ENCODE data around the gene EFHC2.

Gene EFHC2

DNA sequence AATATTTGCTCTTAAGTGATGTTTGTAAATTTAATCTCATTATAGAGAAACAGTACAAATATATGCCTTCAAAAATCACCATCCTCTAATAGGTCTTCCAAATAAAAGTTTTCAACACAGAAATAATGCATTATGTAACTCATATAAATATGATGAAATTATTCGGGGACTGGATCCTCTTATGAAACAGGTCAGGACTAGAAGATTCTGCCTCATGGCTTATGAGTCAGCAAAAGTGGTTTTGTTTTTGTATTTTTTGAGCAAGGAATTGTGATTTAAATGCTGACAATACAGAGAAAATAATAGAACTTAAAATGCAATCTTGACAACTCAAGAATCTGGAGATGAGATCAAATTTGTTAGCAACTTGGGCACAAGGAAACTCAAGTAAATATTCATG is 190.6 kb downstream of the EFHC2 start:
- no peak for DNase-seq (ENCODE audit: low read depth in 3 of 3)

GRCh38 chrX:44147130-44147529 is 196.3 kb downstream of the EFHC2 start:
- no peak for DNase-seq (ENCODE audit: low read depth in 3 of 3)

DNA sequence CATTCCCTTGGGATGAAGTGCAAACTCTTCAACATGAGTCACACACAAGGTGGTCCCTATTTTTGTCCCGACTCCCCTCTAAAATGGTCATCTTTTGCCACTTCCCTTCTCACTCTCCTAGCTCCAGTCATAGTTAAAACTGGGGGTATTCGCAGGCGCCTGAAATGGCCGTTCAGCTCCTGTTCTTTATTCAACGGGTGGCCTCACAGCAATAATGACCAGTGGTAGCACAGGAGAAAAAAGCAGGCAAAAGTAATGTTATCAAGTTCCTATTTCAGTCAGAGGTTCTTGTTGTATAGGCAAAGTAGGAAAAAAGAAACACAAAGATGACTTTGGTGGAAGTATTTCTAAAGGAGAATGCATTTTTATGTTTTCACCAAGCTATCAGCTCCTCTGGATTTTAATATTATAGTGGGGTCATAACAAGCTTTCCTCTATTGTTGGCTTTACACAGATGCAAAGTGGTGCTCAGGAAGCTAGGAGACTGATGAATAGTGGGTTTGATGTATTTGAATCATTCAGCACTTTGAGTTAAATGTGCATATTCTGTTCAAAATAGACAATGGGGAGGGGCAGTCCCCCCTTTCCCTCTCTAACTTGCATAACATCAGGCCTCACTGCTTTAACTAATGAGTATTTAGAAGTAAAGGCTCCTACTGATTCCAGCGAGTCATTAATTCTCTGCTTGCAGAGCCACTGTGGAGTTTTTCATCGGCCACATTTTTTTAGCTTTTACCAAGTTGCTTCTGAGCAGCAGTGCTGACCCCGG is 199.1 kb downstream of the EFHC2 start:
- DNase-seq (ENCODE audit: low read depth in 3 of 3), result no peak

- no peak for DNase-seq (ENCODE audit: low read depth in 3 of 3)
These were observed 200.3 kb downstream of the EFHC2 start for GRCh38 chrX:44143061-44143602.

- no peak for DNase-seq (ENCODE audit: low read depth in 3 of 3)
These were observed 213.3 kb downstream of the EFHC2 start for GRCh38 chrX:44130189-44130588.

- no peak for DNase-seq (ENCODE audit: low read depth in 3 of 3)
These were observed 230.1 kb downstream of the EFHC2 start for GRCh38 chrX:44113337-44113736.

GRCh38 chrX:44106864-44107263 is 236.6 kb downstream of the EFHC2 start:
- no peak for DNase-seq (ENCODE audit: low read depth in 3 of 3)

DNA sequence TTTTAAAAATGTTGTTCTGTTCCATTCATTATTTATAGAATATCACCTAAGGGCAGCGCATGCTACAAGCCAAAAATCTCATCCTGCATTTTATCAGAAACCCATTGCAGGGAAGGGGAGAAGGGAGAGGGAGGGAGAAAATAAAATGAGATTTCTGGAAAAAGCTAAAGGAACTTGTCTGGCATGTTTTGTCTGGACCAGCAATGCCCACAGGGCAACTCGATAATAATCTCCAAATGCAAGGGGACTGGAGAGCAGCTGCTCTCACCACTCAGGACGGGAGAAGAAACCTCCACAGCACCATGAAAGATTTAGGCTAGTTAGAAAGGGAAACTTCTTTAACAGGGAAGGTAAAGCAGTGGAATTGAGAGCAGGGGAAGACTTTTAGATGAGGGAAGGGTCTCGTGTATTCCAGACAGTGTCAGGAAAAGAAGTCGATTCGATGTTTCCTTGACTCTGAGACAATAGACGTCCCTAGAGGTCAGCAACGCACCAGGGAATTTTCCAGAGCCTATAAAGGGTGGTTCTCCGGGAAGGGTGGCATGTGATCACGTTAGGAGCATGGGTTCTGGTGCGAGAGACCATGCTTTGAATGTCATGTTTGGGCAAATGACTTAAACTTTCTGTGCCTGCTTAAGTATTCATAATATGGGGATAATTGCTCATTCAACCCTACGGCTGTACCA is 238.1 kb downstream of the EFHC2 start:
- no peak for DNase-seq (ENCODE audit: low read depth in 3 of 3)

GRCh38 chrX:44104699-44105098 is 238.8 kb downstream of the EFHC2 start:
- no peak for DNase-seq (ENCODE audit: low read depth in 3 of 3)

- no peak for DNase-seq (ENCODE audit: low read depth in 3 of 3)
These were observed 242.2 kb downstream of the EFHC2 start for GRCh38 chrX:44101281-44101680.

GRCh38 chrX:44099366-44099765 is 244.1 kb downstream of the EFHC2 start:
- no peak for DNase-seq (ENCODE audit: low read depth in 3 of 3)

Data from stimulated activated CD4-positive, alpha-beta T cell treated with anti-CD3 and anti-CD28 coated beads, TNF-alpha, amount 100 ng/mL, for 24 hours (primary cell).